Trophoblast cell (in vitro differentiated cells and primary cell): Measurements from ENCODE around the gene MTHFD1L.
"Not testable (repeated sequence)": the region's sequence is repeated elsewhere in the genome, so short reads cannot be mapped to it uniquely, and the experiment has no call there.

ENCODE experiments used
- DNase-seq, 2 donors: peaks; one replicate each; pipeline ENCODE4 v3.0.0-alpha.2; 2016
- H2AFZ ChIP-seq: 2 replicates; pipeline ENCODE4 v1.6.1; 2013; ENCODE audit warnings: low read length, moderate library complexity, mild to moderate bottlenecking; ENCODE audit not compliant: insufficient read depth, poor library complexity
- H2AK5ac ChIP-seq: 2 replicates; pipeline ENCODE4 v1.6.1; 2013; ENCODE audit warnings: mild to moderate bottlenecking, low read length
- H2BK120ac ChIP-seq: 2 replicates; pipeline ENCODE4 v1.6.1; 2013; ENCODE audit warnings: low read length, mild to moderate bottlenecking, moderate library complexity; ENCODE audit not compliant: insufficient read depth, poor library complexity
- H2BK12ac ChIP-seq: 2 replicates; pipeline ENCODE4 v1.6.1; 2013; ENCODE audit warnings: mild to moderate bottlenecking, low read length, moderate library complexity
- H2BK5ac ChIP-seq: 2 replicates; pipeline ENCODE4 v1.6.1; 2013; ENCODE audit warnings: low read length, low read depth, moderate library complexity, mild to moderate bottlenecking; ENCODE audit not compliant: poor library complexity
- H3K14ac ChIP-seq: 2 replicates; pipeline ENCODE4 v1.6.1; 2013; ENCODE audit warnings: mild to moderate bottlenecking, low read length
- H3K18ac ChIP-seq: 2 replicates; pipeline ENCODE4 v1.6.1; 2013; ENCODE audit warnings: mild to moderate bottlenecking, low read length
- H3K23ac ChIP-seq: 2 replicates; pipeline ENCODE4 v1.6.1; 2013; ENCODE audit warnings: low read length
- H3K27ac ChIP-seq: 2 replicates; pipeline ENCODE4 v1.5.1; 2013; ENCODE audit warnings: low read depth, mild to moderate bottlenecking, inconsistent platforms, low read length, moderate library complexity
- H3K27me3 ChIP-seq: 2 replicates; pipeline ENCODE4 v1.6.1; 2013; ENCODE audit warnings: inconsistent platforms, mild to moderate bottlenecking, low read length, moderate library complexity; ENCODE audit not compliant: insufficient read depth
- H3K36me3 ChIP-seq, 2 experiments: 1 replicate in 1 of 2; 2 replicates in 1 of 2; pipeline ENCODE4 v1.6.1; 2013; ENCODE audit warnings: low read length in 2 of 2, mild to moderate bottlenecking in 2 of 2, moderate library complexity in 1 of 2; ENCODE audit not compliant: insufficient read depth in 2 of 2, control insufficient read depth in 1 of 2
- H3K4ac ChIP-seq: 2 replicates; pipeline ENCODE4 v1.6.1; 2013; ENCODE audit warnings: low read depth, mild to moderate bottlenecking, low read length, moderate library complexity
- H3K4me1 ChIP-seq, 2 experiments: 1 replicate in 1 of 2; 2 replicates in 1 of 2; pipeline ENCODE4 v1.6.1; 2013; ENCODE audit warnings: low read length in 2 of 2, mild to moderate bottlenecking in 2 of 2, moderate library complexity in 1 of 2; ENCODE audit not compliant: insufficient read depth in 2 of 2, control insufficient read depth in 1 of 2
- H3K4me2 ChIP-seq: 2 replicates; pipeline ENCODE4 v1.6.1; 2013; ENCODE audit warnings: inconsistent platforms, mild to moderate bottlenecking, low read length, moderate library complexity
- H3K4me3 ChIP-seq: 2 replicates; pipeline ENCODE4 v1.5.1; 2013; ENCODE audit warnings: mild to moderate bottlenecking, low read depth, low read length, inconsistent platforms
- H3K79me1 ChIP-seq: one replicate; pipeline ENCODE4 v1.6.1; 2013; ENCODE audit warnings: low read length
- H3K79me2 ChIP-seq: 2 replicates; pipeline ENCODE4 v1.6.1; 2013; ENCODE audit warnings: low read length, mild to moderate bottlenecking; ENCODE audit not compliant: control insufficient read depth, insufficient read depth, poor library complexity
- H3K9ac ChIP-seq: 2 replicates; pipeline ENCODE4 v1.6.1; 2013; ENCODE audit warnings: mild to moderate bottlenecking, low read length
- H3K9me3 ChIP-seq: 2 replicates; pipeline ENCODE4 v1.6.1; 2013; ENCODE audit warnings: low read depth, mild to moderate bottlenecking, control low read depth, inconsistent platforms, low read length; ENCODE audit not compliant: insufficient read depth
- H4K12ac ChIP-seq: 2 replicates; pipeline ENCODE4 v1.6.1; 2013; ENCODE audit warnings: low read depth, mild to moderate bottlenecking, low read length, moderate library complexity
- H4K8ac ChIP-seq: 2 replicates; pipeline ENCODE4 v1.6.1; 2013; ENCODE audit warnings: low read depth, mild to moderate bottlenecking, low read length, moderate library complexity
- H4K91ac ChIP-seq: one replicate; pipeline ENCODE4 v1.6.1; 2013; ENCODE audit warnings: low read depth, mild to moderate bottlenecking, low read length, moderate library complexity
- WGBS: extraction: QIAGEN DNeasy Blood & Tissue Kit; methylation state at CpG from one replicate; pipeline ENCODE4 v1.1.7; 2013; ENCODE audit warnings: missing lambda C conversion rate; ENCODE audit not compliant: insufficient read length, insufficient coverage; ENCODE audit errors: extremely low coverage; 5-methylcytosine and 5-hydroxymethylcytosine counted together

The MTHFD1L gene

DNA sequence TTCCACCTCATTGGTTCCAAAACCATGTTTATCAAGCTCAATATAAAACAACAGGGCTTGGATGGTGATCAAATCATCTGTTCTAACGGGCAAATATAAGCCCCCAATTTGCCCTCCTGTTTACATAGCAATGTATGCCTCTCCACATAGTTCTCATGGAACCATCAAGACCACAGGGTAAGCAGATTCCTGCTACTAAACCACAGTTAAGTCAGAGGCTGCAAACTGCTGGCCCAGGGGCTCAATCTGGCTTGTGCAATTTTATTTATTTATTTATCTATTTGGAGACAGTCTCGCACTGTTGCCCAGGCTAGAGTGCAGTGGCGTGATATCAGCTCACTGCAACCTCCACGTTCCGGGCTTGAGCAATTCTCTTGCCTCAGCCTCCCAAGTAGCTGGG is 18.9 kb upstream of the MTHFD1L start:
- Histone ChIP-seq H3K9ac (no peak overlapping the region), H3K4me2 (no peak overlapping the region), H3K79me2 (no peaks in the 10 kb centered on the region), H3K79me1 (no peaks in the 10 kb centered on the region), H4K91ac (no peak overlapping the region), H3K27ac (no peak overlapping the region), H2BK12ac (no peak overlapping the region), H3K27me3 (no peaks in the 10 kb centered on the region), H3K23ac (no peak overlapping the region), H3K4me3 (no peak overlapping the region), H2BK120ac (no peak overlapping the region), H3K36me3 (no peaks in the 10 kb centered on the region), H3K14ac (no peak overlapping the region), H3K4ac (no peak overlapping the region), H3K18ac (no peak overlapping the region), H4K8ac (no peak overlapping the region), H4K12ac (no peak overlapping the region), H2BK5ac (no peak overlapping the region), H3K9me3 (no peaks in the 10 kb centered on the region), H2AK5ac (no peak overlapping the region), H2AFZ (no peak overlapping the region), H3K4me1 (peaks cover 0 to 3% of the 10 kb centered on the region in 2 experiments)
- no CpG with 5 or more reads among the region's 5 CpGs for WGBS
- DNase-seq: no peak

DNA sequence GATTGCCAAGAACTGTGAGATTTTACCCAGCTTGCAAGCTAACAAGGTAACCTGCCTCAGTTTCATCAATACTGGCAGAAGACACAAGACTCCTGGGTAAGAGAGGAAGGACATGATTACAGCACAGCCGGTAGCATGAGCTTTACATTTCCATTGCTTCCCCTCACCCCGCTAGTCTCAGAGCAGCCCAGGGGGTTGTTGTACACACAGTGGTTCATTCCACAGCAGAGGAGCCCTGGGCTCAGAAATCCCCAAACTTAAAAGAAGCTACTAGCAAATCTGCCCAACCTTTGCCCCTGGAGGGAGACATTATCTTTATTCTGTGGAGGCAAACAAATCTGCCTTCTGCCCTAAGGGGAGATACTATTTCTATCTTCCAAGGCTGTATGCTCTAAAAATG is 17.1 kb upstream of the MTHFD1L start:
- Histone ChIP-seq H2BK12ac (no peak overlapping the region), H3K4me1 (peaks cover 0 to 3% of the 10 kb centered on the region in 2 experiments), H4K12ac (no peak overlapping the region), H3K9ac (no peak overlapping the region), H2AK5ac (no peak overlapping the region), H3K79me1 (no peaks in the 10 kb centered on the region), H3K4me3 (no peak overlapping the region), H2BK5ac (no peak overlapping the region), H4K8ac (no peak overlapping the region), H3K9me3 (no peaks in the 10 kb centered on the region), H3K14ac (no peak overlapping the region), H3K4ac (no peak overlapping the region), H4K91ac (no peak overlapping the region), H3K36me3 (no peaks in the 10 kb centered on the region), H3K4me2 (no peak overlapping the region), H3K27me3 (no peaks in the 10 kb centered on the region), H3K23ac (no peak overlapping the region), H2BK120ac (no peak overlapping the region), H3K18ac (no peak overlapping the region), H3K79me2 (no peaks in the 10 kb centered on the region), H3K27ac (no peak overlapping the region), H2AFZ (no peak overlapping the region)
- no CpG with 5 or more reads among the region's 2 CpGs for WGBS
- DNase-seq: no peak

DNA sequence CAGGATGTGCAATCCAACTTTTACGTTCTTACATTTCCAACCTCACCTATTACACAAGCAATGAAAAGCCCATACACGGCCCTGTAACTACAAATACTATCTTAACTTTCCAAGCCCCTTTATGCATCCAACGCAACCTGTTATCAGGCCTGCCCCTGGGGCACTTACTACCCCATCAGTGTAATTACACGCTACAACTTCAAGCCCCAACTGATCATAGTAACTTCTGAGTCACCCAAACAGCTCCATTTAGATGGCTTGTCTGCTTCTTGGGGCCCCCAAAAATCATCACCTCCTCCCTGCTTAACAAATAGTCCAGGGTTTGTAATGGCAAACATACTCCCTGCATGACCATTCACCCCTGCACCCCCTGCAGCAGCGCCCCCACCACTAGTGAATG is 11.1 kb upstream of the MTHFD1L start:
- H4K12ac ChIP-seq, H2BK12ac ChIP-seq, DNase-seq, H4K8ac ChIP-seq, H2BK120ac ChIP-seq, H3K14ac ChIP-seq, H3K27me3 ChIP-seq, H2AFZ ChIP-seq, H3K4me3 ChIP-seq, H3K9me3 ChIP-seq, H3K4me2 ChIP-seq, H3K18ac ChIP-seq, H3K79me2 ChIP-seq, H3K23ac ChIP-seq, H2AK5ac ChIP-seq, H3K36me3 ChIP-seq, H3K4ac ChIP-seq, H3K9ac ChIP-seq: not testable (repeated sequence)
- Histone ChIP-seq H4K91ac (peak overlapping the region; percentile 74), H3K27ac (peak overlapping the region; percentile 53), H3K4me1 (peaks cover 12 to 13% of the 10 kb centered on the region in 2 experiments), H2BK5ac (peak overlapping the region; percentile 57), H3K79me1 (peaks cover 21% of the 10 kb centered on the region)
- WGBS: no CpG with 5 or more reads among the region's 5 CpGs

DNA sequence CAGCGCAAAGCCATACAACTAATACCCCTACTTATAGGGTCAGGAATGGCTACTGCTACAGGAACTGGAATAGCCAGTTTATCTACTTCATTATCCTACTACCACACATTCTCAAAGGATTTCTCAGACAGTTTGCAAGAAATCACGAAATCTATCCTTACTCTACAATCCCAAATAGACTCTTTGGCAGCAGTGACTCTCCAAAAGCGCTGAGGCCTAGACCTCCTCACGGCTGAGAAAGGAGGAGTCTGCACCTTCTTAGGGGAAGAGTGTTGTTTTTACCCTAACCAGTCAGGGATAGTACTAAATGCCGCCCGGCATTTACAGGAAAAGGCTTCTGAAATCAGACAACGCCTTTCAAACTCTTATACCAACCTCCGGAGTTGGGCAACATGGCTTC is 10.3 kb upstream of the MTHFD1L start:
- WGBS: no CpG with 5 or more reads among the region's 8 CpGs
- Histone ChIP-seq H2BK5ac (peak overlapping the region; percentile 88), H4K91ac (peak overlapping the region; percentile 88), H3K4me2 (peak overlapping the region; percentile 48), H2AFZ (peak overlapping the region; percentile 41), H3K27ac (peak overlapping the region; percentile 90), H2BK120ac (peak overlapping the region; percentile 89), H3K14ac (peak overlapping the region; percentile 53), H3K79me1 (peaks cover 22% of the 10 kb centered on the region), H3K4me1 (peaks cover 12 to 13% of the 10 kb centered on the region in 2 experiments), H4K8ac (peak overlapping the region; percentile 69)
- not testable (repeated sequence) for H3K23ac ChIP-seq, H2AK5ac ChIP-seq, H3K9me3 ChIP-seq, H4K12ac ChIP-seq, H3K9ac ChIP-seq, H3K18ac ChIP-seq, H3K27me3 ChIP-seq, H2BK12ac ChIP-seq, H3K36me3 ChIP-seq, H3K4me3 ChIP-seq, H3K4ac ChIP-seq, H3K79me2 ChIP-seq
- peak; percentile 53 to 63 for DNase-seq
